HFF-Myc (cell line): ENCODE data around the gene FBXL17.

Experiments used
- DNase-seq: peaks from one replicate; pipeline ENCODE4 v3.0.0-alpha.2; 2011; ENCODE audit warnings: low read depth; ENCODE audit errors: extremely low read depth
- H3K4me3 ChIP-seq: replicated peaks from 2 replicates; pipeline ENCODE4 v1.5.1; 2011; ENCODE audit warnings: low read depth, mild to moderate bottlenecking, control low read depth, low read length
- TF ChIP-seq, protein P1 (sequence below): IDR thresholded peaks from 2 replicates; pipeline ENCODE4 v1.5.1; 2012; ENCODE audit warnings: mild to moderate bottlenecking, low read depth, low read length, control low read depth; ENCODE audit errors: missing control alignments

FBXL17 gene

DNA sequence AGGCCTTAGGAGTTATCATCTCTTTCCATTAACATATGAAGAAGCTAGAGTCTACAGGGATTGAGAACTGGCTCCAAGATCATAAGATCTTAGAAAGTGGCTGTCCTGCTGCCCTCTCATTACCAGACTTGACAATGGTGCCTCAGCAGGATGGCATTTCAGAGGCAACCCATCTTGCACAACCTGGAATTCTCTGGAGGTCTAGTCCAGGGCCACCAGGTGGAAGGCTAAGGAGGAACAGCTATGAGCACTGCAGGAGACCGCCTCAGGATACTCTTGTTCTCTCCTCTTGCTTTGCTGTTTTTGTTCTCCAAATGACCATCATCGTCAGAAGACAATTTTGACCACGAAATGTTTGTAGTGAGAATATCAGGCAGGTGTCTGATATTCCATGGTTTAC, 322.6 kb downstream of the FBXL17 start:
- TF ChIP-seq, protein P1, sequence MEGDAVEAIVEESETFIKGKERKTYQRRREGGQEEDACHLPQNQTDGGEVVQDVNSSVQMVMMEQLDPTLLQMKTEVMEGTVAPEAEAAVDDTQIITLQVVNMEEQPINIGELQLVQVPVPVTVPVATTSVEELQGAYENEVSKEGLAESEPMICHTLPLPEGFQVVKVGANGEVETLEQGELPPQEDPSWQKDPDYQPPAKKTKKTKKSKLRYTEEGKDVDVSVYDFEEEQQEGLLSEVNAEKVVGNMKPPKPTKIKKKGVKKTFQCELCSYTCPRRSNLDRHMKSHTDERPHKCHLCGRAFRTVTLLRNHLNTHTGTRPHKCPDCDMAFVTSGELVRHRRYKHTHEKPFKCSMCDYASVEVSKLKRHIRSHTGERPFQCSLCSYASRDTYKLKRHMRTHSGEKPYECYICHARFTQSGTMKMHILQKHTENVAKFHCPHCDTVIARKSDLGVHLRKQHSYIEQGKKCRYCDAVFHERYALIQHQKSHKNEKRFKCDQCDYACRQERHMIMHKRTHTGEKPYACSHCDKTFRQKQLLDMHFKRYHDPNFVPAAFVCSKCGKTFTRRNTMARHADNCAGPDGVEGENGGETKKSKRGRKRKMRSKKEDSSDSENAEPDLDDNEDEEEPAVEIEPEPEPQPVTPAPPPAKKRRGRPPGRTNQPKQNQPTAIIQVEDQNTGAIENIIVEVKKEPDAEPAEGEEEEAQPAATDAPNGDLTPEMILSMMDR: no peak
- no peak overlapping the region for H3K4me3 ChIP-seq
- no peak for DNase-seq

DNA sequence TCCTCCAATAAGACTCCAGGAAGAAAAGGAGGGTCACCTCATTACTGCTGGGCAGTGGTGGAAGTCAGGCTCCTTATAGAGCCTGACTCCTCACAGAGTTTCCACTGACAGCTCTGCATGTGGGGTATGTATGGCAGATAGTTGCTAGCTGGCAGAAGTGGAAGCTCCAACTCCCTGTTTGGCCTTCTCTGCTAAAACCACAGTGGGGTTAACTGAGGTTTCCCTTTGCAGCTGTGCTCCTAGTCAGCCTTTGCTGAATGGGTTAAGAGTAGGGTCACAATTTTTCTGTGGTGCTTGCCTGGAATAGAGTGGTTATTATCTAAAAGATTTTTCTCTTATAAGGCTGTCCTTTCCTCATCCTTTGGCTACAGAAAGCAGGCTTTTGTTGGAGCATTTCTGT, 327.5 kb downstream of the FBXL17 start:
- TF ChIP-seq, protein P1: no peak
- no peak overlapping the region for H3K4me3 ChIP-seq
- DNase-seq: no peak

DNA sequence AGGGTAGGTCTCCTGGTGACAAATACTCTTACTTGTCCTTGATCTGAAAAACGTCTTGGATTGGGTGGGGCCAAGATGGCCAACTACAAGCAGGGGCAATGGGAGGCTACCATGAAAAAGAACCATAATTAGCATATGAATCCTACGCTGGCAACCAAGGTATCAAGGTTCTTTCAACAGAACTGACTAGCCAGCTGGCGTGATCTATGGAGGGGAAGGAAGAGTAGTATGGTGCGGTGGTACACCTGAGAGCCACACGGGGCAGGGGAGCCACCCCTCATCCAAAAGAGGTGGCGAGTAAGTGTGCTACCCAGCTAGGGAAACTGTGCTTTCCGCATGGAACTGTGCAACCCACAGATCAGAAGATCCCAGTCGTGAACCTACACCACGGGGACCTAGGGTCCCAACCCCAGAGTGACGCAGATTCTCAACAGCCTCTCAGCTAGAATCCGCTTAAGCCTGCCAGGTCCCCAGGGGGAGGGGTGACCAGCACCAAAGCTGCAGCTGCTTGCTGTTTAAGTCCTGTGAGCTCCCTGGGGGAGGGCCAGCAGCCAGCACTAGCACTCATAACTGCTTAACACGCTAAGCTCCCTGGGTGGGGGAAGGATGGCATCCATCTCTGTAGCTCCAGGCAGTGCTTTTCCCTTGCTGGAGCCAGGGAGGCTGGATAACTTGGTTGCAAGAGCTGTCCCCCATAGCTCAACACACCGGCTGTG, 334.8 kb downstream of the FBXL17 start:
- TF ChIP-seq, protein P1: no peak
- no peak for DNase-seq
- H3K4me3 ChIP-seq: no peak overlapping the region

DNA sequence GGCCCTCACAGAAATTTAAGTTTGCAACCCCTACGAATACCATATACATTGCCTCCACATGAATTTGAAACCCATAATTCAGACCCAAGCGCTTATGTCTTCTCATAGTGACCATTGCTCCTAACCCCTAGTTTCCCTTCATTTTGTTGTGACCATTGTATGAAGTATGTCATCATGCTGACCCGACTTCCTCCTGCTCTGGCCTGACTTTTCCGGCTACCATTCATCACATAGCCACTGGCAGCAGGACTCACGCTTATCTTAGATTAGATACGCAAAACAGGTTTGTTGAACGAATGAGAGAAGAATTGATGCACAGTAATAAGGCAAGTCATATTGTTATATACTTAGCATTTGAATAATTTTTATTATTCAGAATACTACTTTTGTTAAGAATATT, 345.4 kb downstream of the FBXL17 start:
- TF ChIP-seq, protein P1: no peak
- no peak overlapping the region for H3K4me3 ChIP-seq
- no peak for DNase-seq

DNA sequence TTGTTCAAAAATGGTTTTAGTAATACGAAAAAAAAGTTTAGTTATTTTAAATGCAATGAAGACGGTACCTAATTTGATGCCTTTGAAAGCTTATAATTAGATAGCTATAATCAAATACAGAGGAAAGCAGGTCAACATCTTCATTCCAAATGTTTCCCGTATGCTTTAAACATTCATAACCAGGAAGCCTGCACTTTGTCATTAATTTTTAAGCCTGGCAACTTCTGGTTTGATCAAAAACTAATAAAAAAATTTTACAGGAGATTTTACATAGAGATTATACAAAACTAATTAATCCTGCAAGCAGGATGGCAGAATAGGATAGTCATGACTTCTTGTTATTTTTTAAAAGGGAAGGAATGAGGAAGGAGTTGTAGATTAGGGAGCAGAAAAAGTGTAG, 353.0 kb downstream of the FBXL17 start:
- H3K4me3 ChIP-seq: no peak overlapping the region
- TF ChIP-seq, protein P1: no peak
- DNase-seq: no peak

DNA sequence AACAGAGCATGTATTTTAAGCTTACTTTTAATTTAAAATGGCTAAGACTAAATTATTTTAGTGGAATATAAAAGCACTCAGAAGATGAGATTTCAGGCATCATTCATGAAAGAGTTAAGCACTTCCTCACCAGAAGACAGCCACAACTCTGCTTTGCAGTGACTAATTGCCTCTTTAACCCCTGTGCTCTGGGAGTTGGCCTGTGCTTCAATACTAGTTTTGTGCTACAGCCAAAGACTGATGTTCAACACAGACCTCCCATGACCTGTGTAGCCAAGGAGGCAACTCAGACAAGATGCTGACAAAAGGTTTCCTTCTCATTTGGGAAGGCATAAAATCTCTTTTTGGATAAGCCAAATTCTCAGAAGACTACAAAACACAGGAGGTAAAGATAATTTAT, 353.5 kb downstream of the FBXL17 start:
- no peak for DNase-seq

DNA sequence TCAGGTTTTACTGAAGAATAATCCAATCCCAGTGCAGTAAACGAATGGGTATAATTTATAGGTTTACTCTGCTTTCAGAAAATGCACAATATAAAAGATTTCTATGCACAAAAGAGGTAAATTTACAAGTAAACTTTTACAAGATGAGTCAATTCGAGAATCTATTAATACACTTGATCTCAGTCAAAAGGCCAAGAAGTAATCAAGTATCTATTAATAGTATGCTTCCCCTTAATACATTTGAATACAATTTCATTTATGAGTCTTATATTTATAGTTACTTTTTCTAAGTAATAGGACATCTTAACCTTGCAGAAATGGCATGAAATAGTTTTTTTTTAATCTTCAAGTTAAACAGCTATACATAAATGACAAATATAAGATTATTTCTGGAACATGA, 355.9 kb downstream of the FBXL17 start:
- no peak for DNase-seq
- H3K4me3 ChIP-seq: no peak overlapping the region
- TF ChIP-seq, protein P1: no peak

More for the DNA sequence above, 353.5 kb downstream of the FBXL17 start:
- H3K4me3 ChIP-seq: no peak overlapping the region
- TF ChIP-seq, protein P1: no peak
